Hepatocyte (in vitro differentiated cells): Measurements from ENCODE around the gene BZW1. TPM values are rescaled to one million over a fixed set of nuclear protein-coding genes. Genes with fewer than 3 reads are reported as not detected.
A peak's percentile ranks its signal among the peaks of the same experiment; 100 is the strongest.
"Not testable (repeated sequence)": the region's sequence is repeated elsewhere in the genome, so short reads cannot be mapped to it uniquely, and the experiment has no call there.

Source experiments
- DNase-seq: peaks from one replicate; pipeline ENCODE4 v3.0.0-alpha.2; 2016; ENCODE audit warnings: low spot score
- H2AFZ ChIP-seq: fragments of 200-600 bp; sonication (generic); 2 replicates; pipeline ENCODE4 v1.6.0; 2016; ENCODE audit warnings: antibody characterized with exemption, mild to moderate bottlenecking
- H3K27ac ChIP-seq: fragments of 200-600 bp; sonication (generic); 2 replicates; pipeline ENCODE4 v1.5.1; 2016; ENCODE audit warnings: mild to moderate bottlenecking
- H3K27me3 ChIP-seq: fragments of 200-600 bp; sonication (generic); 2 replicates; pipeline ENCODE4 v1.6.1; 2016
- H3K36me3 ChIP-seq: fragments of 200-600 bp; sonication (generic); replicated peaks from 2 replicates; pipeline ENCODE4 v1.5.1; 2016; ENCODE audit warnings: low read depth; ENCODE audit not compliant: insufficient read depth
- H3K4me1 ChIP-seq: fragments of 200-600 bp; sonication (generic); 2 replicates; pipeline ENCODE4 v1.5.1; 2016; ENCODE audit warnings: mild to moderate bottlenecking, moderate library complexity; ENCODE audit not compliant: insufficient read depth
- H3K4me2 ChIP-seq: fragments of 200-600 bp; sonication (generic); 2 replicates; pipeline ENCODE4 v1.6.0; 2016
- H3K4me3 ChIP-seq: fragments of 200-600 bp; sonication (generic); 2 replicates; pipeline ENCODE4 v1.5.1; 2016; ENCODE audit warnings: mild to moderate bottlenecking
- H3K79me2 ChIP-seq: fragments of 200-600 bp; sonication (generic); 2 replicates; pipeline ENCODE4 v1.6.0; 2017; ENCODE audit warnings: mild to moderate bottlenecking
- H3K9me2 ChIP-seq: fragments of 200-600 bp; sonication (generic); replicated peaks from 2 replicates; pipeline ENCODE4 v1.6.0; 2017; ENCODE audit warnings: mild to moderate bottlenecking; ENCODE audit not compliant: insufficient read depth
- H3K9me3 ChIP-seq: fragments of 200-600 bp; sonication (generic); 2 replicates; pipeline ENCODE4 v1.5.1; 2016; ENCODE audit warnings: low read depth, mild to moderate bottlenecking
- H4K20me1 ChIP-seq: fragments of 200-600 bp; sonication (generic); 2 replicates; pipeline ENCODE4 v1.6.0; 2016; ENCODE audit warnings: mild to moderate bottlenecking; ENCODE audit not compliant: insufficient read depth, poor library complexity, severe bottlenecking
- EZH2 ChIP-seq: fragments of 200-600 bp; sonication (generic); IDR thresholded peaks from 2 replicates; pipeline ENCODE4 v1.6.1; 2016; ENCODE audit warnings: antibody characterized with exemption, mild to moderate bottlenecking, borderline replicate concordance
- EZH2phosphoT487 ChIP-seq: fragments of 200-600 bp; sonication (generic); IDR thresholded peaks from one replicate; pipeline ENCODE4 v1.6.1; 2018; ENCODE audit warnings: antibody characterized with exemption, mild to moderate bottlenecking, low read depth, moderate library complexity; ENCODE audit not compliant: unreplicated experiment, severe bottlenecking
- WGBS: methylation state at CpG from one replicate; pipeline ENCODE4 v1.1.6; 2016; ENCODE audit warnings: low lambda C conversion rate; ENCODE audit errors: missing lambda C conversion rate; 5-methylcytosine and 5-hydroxymethylcytosine counted together
- polyA plus RNA-seq: library from polyadenylated mRNA; unstranded; fragments of >200 nt; fragmentation: Nextera tagmentation; extraction: Ambion mirVana; gene quantifications from 2 replicates; pipeline ENCODE4 v1.2.1, GENCODE V29; 2016
- total RNA-seq: library from RNA; depleted of rRNA; stranded (reverse); fragments of >200 nt; gene quantifications from 2 replicates; pipeline ENCODE4 v1.2.3, GENCODE V29; 2014
- TF ChIP-seq, protein P1 (sequence below): fragments of 200-600 bp; sonication (generic); IDR thresholded peaks from 2 replicates; pipeline ENCODE4 v1.5.1; 2016; ENCODE audit warnings: antibody characterized with exemption, mild to moderate bottlenecking; ENCODE audit not compliant: poor library complexity

BZW1 gene
- total and polyA plus RNA-seq, 2 experiments from 2014 or later = 133 to 237 TPM

- no peaks in the 10 kb centered on the region for H3K9me2 ChIP-seq
- TF ChIP-seq EZH2phosphoT487 (no peak), EZH2 (no peak)
- TF ChIP-seq, protein P1, sequence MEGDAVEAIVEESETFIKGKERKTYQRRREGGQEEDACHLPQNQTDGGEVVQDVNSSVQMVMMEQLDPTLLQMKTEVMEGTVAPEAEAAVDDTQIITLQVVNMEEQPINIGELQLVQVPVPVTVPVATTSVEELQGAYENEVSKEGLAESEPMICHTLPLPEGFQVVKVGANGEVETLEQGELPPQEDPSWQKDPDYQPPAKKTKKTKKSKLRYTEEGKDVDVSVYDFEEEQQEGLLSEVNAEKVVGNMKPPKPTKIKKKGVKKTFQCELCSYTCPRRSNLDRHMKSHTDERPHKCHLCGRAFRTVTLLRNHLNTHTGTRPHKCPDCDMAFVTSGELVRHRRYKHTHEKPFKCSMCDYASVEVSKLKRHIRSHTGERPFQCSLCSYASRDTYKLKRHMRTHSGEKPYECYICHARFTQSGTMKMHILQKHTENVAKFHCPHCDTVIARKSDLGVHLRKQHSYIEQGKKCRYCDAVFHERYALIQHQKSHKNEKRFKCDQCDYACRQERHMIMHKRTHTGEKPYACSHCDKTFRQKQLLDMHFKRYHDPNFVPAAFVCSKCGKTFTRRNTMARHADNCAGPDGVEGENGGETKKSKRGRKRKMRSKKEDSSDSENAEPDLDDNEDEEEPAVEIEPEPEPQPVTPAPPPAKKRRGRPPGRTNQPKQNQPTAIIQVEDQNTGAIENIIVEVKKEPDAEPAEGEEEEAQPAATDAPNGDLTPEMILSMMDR = no peak
- H3K36me3 ChIP-seq = peaks cover 6% of the 10 kb centered on the region
- H4K20me1 ChIP-seq = peaks cover 37% of the 10 kb centered on the region
- 93% methylated on average over 3 of the region's 3 CpGs for WGBS
- peaks cover 25% of the 10 kb centered on the region for H3K4me1 ChIP-seq
- no peak overlapping the region for H2AFZ ChIP-seq
- no peak overlapping the region for H3K4me3 ChIP-seq
- H3K27me3 ChIP-seq = no peaks in the 10 kb centered on the region
- peak overlapping the region; percentile 89 for H3K4me2 ChIP-seq
- H3K79me2 ChIP-seq = peaks cover 49% of the 10 kb centered on the region
- no peak overlapping the region for H3K27ac ChIP-seq
- H3K9me3 ChIP-seq = no peaks in the 10 kb centered on the region
- DNase-seq = no peak
Observed at GRCh38 chr2:200814276-200814815, 2.6 kb downstream of the BZW1 start.

GRCh38 chr2:200814917-200815316, 3.2 kb downstream of the BZW1 start:
- no peak overlapping the region for H3K4me2 ChIP-seq
- DNase-seq = no peak
- no peak for TF ChIP-seq EZH2
- TF ChIP-seq, protein P1 = no peak
- TF ChIP-seq EZH2phosphoT487 = no peak
- no peaks in the 10 kb centered on the region for H3K27me3 ChIP-seq
- H3K4me3 ChIP-seq = no peak overlapping the region
- H3K9me2 ChIP-seq = no peaks in the 10 kb centered on the region
- peaks cover 37% of the 10 kb centered on the region for H4K20me1 ChIP-seq
- H3K27ac ChIP-seq = no peak overlapping the region
- H3K9me3 ChIP-seq = no peaks in the 10 kb centered on the region
- H3K36me3 ChIP-seq = peaks cover 6% of the 10 kb centered on the region
- peaks cover 20% of the 10 kb centered on the region for H3K4me1 ChIP-seq
- H2AFZ ChIP-seq = no peak overlapping the region
- WGBS = 94% methylated on average over 1 of the region's 1 CpG
- H3K79me2 ChIP-seq = peaks cover 49% of the 10 kb centered on the region

- H3K79me2 ChIP-seq = peaks cover 30% of the 10 kb centered on the region
- H4K20me1 ChIP-seq = peaks cover 24% of the 10 kb centered on the region
- H3K36me3 ChIP-seq, H3K9me2 ChIP-seq, H3K4me3 ChIP-seq, H3K4me1 ChIP-seq, H3K9me3 ChIP-seq, H3K27ac ChIP-seq, DNase-seq, H2AFZ ChIP-seq, H3K4me2 ChIP-seq, H3K27me3 ChIP-seq: not testable (repeated sequence)
- WGBS = 90% methylated on average over 3 of the region's 3 CpGs
Observed at GRCh38 chr2:200818732-200819131, 7.0 kb downstream of the BZW1 start.

- Histone ChIP-seq H3K27me3 (no peaks in the 10 kb centered on the region), H4K20me1 (peaks cover 6% of the 10 kb centered on the region), H3K9me2 (no peaks in the 10 kb centered on the region), H3K4me2 (no peak overlapping the region), H3K4me3 (no peak overlapping the region), H3K9me3 (no peaks in the 10 kb centered on the region), H3K4me1 (no peaks in the 10 kb centered on the region), H3K36me3 (peaks cover 6% of the 10 kb centered on the region), H3K79me2 (peaks cover 10% of the 10 kb centered on the region), H3K27ac (no peak overlapping the region), H2AFZ (no peak overlapping the region)
- no peak for DNase-seq
- TF ChIP-seq EZH2 = no peak
- 97% methylated on average over 5 of the region's 5 CpGs for WGBS
Observed at GRCh38 chr2:200820573-200821234, 9.0 kb downstream of the BZW1 start.
